K562 (cell line): ENCODE results near the gene ZNF331. TPM values are rescaled to one million over a fixed set of nuclear protein-coding genes. Genes with fewer than 3 reads are reported as not detected.

Experiments
- SOX6 ChIP-seq: fragments of 450-650 bp; IDR thresholded peaks from 2 replicates; pipeline ENCODE4 v1.6.1; 2014; ENCODE audit warnings: mild to moderate bottlenecking
- ZNF354B ChIP-seq: fragments of 250-450 bp; sonication (Bioruptor Pico); IDR thresholded peaks from 2 replicates; pipeline ENCODE4 v1.4.0; 2020
- polyA plus RNA-seq, 8 experiments: library from polyadenylated mRNA; depleted of rRNA in 4 of 8; stranded (reverse) in 5 of 8; unstranded in 3 of 8; fragments of >200 nt; fragmentation: Nextera tagmentation in 2 of 8; fragmentation: Illumina TruSeq in 1 of 8; extraction: Ambion mirVana in 2 of 8; extraction: Trizol in 1 of 8; gene quantifications; 2 replicates each; pipeline versions ENCODE4 v1.2.1 to v1.2.3, GENCODE V29; 2011 to 2014; ENCODE audit warnings: inconsistent platforms in 1 of 8, missing spikeins in 1 of 8
- total RNA-seq, 7 experiments: library from RNA; depleted of rRNA in 6 of 7; stranded (reverse); fragments of >200 nt in 6 of 7; fragmentation: Illumina TruSeq in 2 of 7; extraction: Trizol in 2 of 7; gene quantifications; 2 replicates each; pipeline versions ENCODE4 v1.2.1 to v1.2.3, GENCODE V29; 2011 to 2021; ENCODE audit warnings: low replicate concordance in 1 of 7
- TF ChIP-seq, protein P1 (sequence below): fragments of 250-450 bp; sonication (Bioruptor Pico); IDR thresholded peaks from 2 replicates; pipeline ENCODE4 v1.4.0; 2020; ENCODE audit warnings: mild to moderate bottlenecking, moderate library complexity
- TF ChIP-seq, protein P2 (sequence below), 2 experiments: fragments of 450-650 bp; IDR thresholded peaks; 2 replicates each; pipeline ENCODE4 v1.6.1; 2018; ENCODE audit warnings: mild to moderate bottlenecking in 2 of 2, low read depth in 1 of 2; ENCODE audit not compliant: partially characterized antibody in 2 of 2

Gene ZNF331
- total and polyA plus RNA-seq, 9 of the 15 experiments (the other 6 are each of a cell fraction or from before 2014, with no cell fraction given) = 0.23 to 2.7 (median 0.76) TPM

DNA sequence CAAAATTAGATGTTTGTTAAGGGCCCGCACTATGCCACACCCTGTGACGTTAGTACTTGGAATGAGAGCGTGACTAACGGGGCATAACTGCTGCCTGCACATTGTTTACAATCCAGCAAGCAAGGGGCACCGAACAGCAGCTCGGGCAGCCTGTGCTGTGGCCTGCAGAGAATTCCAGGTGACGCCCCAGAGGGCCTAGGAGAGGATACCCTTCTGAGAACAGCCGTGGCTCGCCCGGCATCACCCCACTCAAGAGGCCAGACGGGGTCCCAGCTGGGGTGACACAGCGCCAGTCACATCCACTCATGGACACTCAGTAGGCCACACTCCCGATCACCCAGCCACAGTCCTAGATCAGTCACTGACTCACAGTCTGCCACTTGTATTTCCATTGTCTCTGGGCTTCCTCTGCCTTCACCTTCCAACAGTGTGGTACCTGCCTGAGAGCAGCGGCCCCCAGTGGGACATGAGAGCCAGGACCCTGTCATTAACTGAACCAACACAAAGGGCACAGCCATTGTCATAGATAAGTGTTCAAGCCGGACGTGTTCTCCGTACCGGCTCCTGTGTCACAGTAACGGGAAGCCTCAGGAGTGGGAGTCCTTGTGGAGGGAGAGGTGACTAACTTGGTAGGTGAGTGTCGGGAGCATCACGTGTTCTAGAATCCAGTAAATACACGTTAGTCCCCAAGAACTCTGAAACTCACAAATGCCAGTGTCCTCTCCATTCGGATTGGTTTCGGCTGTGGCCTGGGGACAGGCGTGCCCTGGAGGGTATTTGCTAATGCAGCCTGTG is 7.5 kb downstream of the ZNF331 start (continued):
- TF ChIP-seq, protein P1, sequence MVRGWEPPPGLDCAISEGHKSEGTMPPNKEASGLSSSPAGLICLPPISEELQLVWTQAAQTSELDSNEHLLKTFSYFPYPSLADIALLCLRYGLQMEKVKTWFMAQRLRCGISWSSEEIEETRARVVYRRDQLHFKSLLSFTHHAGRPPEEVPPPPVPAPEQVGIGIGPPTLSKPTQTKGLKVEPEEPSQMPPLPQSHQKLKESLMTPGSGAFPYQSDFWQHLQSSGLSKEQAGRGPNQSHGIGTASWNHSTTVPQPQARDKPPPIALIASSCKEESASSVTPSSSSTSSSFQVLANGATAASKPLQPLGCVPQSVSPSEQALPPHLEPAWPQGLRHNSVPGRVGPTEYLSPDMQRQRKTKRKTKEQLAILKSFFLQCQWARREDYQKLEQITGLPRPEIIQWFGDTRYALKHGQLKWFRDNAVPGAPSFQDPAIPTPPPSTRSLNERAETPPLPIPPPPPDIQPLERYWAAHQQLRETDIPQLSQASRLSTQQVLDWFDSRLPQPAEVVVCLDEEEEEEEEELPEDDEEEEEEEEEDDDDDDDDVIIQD (CRISPR knock-in tag) = no peak
- TF ChIP-seq, protein P2, sequence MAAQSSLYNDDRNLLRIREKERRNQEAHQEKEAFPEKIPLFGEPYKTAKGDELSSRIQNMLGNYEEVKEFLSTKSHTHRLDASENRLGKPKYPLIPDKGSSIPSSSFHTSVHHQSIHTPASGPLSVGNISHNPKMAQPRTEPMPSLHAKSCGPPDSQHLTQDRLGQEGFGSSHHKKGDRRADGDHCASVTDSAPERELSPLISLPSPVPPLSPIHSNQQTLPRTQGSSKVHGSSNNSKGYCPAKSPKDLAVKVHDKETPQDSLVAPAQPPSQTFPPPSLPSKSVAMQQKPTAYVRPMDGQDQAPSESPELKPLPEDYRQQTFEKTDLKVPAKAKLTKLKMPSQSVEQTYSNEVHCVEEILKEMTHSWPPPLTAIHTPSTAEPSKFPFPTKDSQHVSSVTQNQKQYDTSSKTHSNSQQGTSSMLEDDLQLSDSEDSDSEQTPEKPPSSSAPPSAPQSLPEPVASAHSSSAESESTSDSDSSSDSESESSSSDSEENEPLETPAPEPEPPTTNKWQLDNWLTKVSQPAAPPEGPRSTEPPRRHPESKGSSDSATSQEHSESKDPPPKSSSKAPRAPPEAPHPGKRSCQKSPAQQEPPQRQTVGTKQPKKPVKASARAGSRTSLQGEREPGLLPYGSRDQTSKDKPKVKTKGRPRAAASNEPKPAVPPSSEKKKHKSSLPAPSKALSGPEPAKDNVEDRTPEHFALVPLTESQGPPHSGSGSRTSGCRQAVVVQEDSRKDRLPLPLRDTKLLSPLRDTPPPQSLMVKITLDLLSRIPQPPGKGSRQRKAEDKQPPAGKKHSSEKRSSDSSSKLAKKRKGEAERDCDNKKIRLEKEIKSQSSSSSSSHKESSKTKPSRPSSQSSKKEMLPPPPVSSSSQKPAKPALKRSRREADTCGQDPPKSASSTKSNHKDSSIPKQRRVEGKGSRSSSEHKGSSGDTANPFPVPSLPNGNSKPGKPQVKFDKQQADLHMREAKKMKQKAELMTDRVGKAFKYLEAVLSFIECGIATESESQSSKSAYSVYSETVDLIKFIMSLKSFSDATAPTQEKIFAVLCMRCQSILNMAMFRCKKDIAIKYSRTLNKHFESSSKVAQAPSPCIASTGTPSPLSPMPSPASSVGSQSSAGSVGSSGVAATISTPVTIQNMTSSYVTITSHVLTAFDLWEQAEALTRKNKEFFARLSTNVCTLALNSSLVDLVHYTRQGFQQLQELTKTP (IDR thresholded peaks at IDR 0.05; ENCODE audit: low read depth in 1 of 2, partially characterized antibody in 2 of 2) = no peak
- no peak for TF ChIP-seq SOX6
- no peak for TF ChIP-seq ZNF354B
